Gastroesophageal sphincter (tissue), 4 donors: ENCODE results near the gene LIMK1. TPM values are rescaled to one million over a fixed set of nuclear protein-coding genes. Genes with fewer than 3 reads are reported as not detected.

Experiments used
- ATAC-seq: fragments of 150-250 bp; one replicate; pipeline ENCODE4 v1.9.1; 2016; ENCODE audit warnings: mild to moderate bottlenecking, moderate library complexity
- H3K27ac ChIP-seq, 4 donors: fragments of 200-600 bp; sonication (generic) in 3 of 4; 1 replicate in 3 of 4; 2 replicates in 1 of 4; pipeline ENCODE4 v1.5.1; 2016 to 2019
- H3K27me3 ChIP-seq: fragments of 200-600 bp; sonication (generic); one replicate; pipeline ENCODE4 v1.5.1; 2019
- H3K36me3 ChIP-seq, 2 donors: fragments of 200-600 bp; sonication (generic); one replicate each; pipeline ENCODE4 v1.5.1; 2019; ENCODE audit warnings: control low read depth in 1 of 2
- H3K4me1 ChIP-seq, 3 donors: fragments of 200-600 bp; sonication (generic); 1 replicate in 2 of 3; 2 replicates in 1 of 3; pipeline ENCODE4 v1.5.1; 2016 to 2019; ENCODE audit warnings: control low read depth in 2 of 3
- H3K4me3 ChIP-seq, 2 donors: fragments of 200-600 bp; sonication (generic); one replicate each; pipeline ENCODE4 v1.5.1; 2019; ENCODE audit warnings: mild to moderate bottlenecking in 1 of 2, moderate library complexity in 1 of 2
- H3K9me3 ChIP-seq, 3 donors: fragments of 200-600 bp; sonication (generic); one replicate each; pipeline ENCODE4 v1.5.1; 2017 to 2019; ENCODE audit warnings: control low read depth in 2 of 3
- EP300 ChIP-seq: sonication (generic); formaldehyde crosslinking; IDR thresholded peaks from one replicate; pipeline ENCODE4 v1.6.1; 2017; ENCODE audit warnings: antibody characterized with exemption, mild to moderate bottlenecking
- POLR2A ChIP-seq, 2 donors: fragments of 450-650 bp; IDR thresholded peaks; one replicate each; pipeline ENCODE4 v1.6.1; 2017; ENCODE audit warnings: antibody characterized with exemption in 2 of 2, mild to moderate bottlenecking in 2 of 2, moderate library complexity in 1 of 2
- POLR2AphosphoS5 ChIP-seq: sonication (generic); formaldehyde crosslinking; IDR thresholded peaks from one replicate; pipeline ENCODE4 v1.6.1; 2017; ENCODE audit warnings: antibody characterized with exemption
- WGBS, 2 donors: methylation state at CpG; one replicate each; pipeline ENCODE4 v1.1.5; 2018; ENCODE audit warnings: low coverage in 1 of 2; 5-methylcytosine and 5-hydroxymethylcytosine counted together
- total RNA-seq, 4 donors: library from RNA; depleted of rRNA; stranded (reverse); fragments of >200 nt; gene quantifications; one replicate each; pipeline ENCODE4 v1.1.0, GENCODE V29; 2016
- TF ChIP-seq, protein P1 (sequence below), 4 experiments: fragments of 200-600 bp in 2 of 4; fragments of 450-650 bp in 2 of 4; sonication (generic) in 1 of 4; IDR thresholded peaks; one replicate each; pipeline ENCODE4 v1.5.1; 2017 to 2019; ENCODE audit warnings: antibody characterized with exemption in 4 of 4, mild to moderate bottlenecking in 2 of 4, moderate library complexity in 2 of 4

The LIMK1 gene
- total RNA-seq, 4 donors from 2014 or later, result 7.2 to 20.6 (median 13.2) TPM

DNA sequence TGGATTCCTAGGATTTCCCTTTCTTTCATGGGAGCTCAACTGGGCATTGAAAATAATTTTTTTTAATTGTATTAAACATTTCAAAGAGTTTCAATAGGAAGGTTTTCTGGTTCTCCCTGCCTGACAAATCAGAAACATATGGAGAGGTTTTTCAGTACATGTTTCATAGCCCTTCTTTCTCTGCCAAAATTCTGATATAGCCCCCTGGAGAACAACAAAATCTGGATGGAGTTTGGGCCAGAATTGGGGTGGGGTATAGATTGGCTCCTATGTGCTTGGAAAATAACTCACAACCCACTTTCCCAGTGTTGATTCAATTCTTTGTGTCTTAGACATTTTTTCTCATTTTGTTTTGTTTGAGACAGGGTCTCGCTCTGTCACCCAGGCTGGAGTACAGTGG lies 66.0 kb downstream of the LIMK1 start:
- no peak for TF ChIP-seq POLR2AphosphoS5
- TF ChIP-seq POLR2A (IDR thresholded peaks at IDR 0.05), result no peak
- TF ChIP-seq, protein P1, sequence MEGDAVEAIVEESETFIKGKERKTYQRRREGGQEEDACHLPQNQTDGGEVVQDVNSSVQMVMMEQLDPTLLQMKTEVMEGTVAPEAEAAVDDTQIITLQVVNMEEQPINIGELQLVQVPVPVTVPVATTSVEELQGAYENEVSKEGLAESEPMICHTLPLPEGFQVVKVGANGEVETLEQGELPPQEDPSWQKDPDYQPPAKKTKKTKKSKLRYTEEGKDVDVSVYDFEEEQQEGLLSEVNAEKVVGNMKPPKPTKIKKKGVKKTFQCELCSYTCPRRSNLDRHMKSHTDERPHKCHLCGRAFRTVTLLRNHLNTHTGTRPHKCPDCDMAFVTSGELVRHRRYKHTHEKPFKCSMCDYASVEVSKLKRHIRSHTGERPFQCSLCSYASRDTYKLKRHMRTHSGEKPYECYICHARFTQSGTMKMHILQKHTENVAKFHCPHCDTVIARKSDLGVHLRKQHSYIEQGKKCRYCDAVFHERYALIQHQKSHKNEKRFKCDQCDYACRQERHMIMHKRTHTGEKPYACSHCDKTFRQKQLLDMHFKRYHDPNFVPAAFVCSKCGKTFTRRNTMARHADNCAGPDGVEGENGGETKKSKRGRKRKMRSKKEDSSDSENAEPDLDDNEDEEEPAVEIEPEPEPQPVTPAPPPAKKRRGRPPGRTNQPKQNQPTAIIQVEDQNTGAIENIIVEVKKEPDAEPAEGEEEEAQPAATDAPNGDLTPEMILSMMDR (IDR thresholded peaks at IDR 0.05), result no peak
- no peak for TF ChIP-seq EP300
- Histone ChIP-seq H3K9me3 (no peaks in the 10 kb centered on the region), H3K4me3 (no peak overlapping the region), H3K4me1 (no peaks in the 10 kb centered on the region), H3K36me3 (no peaks in the 10 kb centered on the region), H3K27ac (no peak overlapping the region), H3K27me3 (no peaks in the 10 kb centered on the region)
- 80 to 83% methylated on average over 1 of the region's 1 CpG for WGBS, 2 donors
- ATAC-seq, result no peak

- H3K4me3 ChIP-seq, result no peak overlapping the region
- 85 to 100% methylated on average over 1 to 6 of the region's 9 CpGs for WGBS, 2 donors
- no peaks in the 10 kb centered on the region for H3K27me3 ChIP-seq
- no peaks in the 10 kb centered on the region for H3K4me1 ChIP-seq
- H3K27ac ChIP-seq, result no peak overlapping the region
- no peaks in the 10 kb centered on the region for H3K36me3 ChIP-seq
- no peak for TF ChIP-seq POLR2A (IDR thresholded peaks at IDR 0.05)
- no peak for TF ChIP-seq EP300
- no peak for TF ChIP-seq POLR2AphosphoS5
- TF ChIP-seq, protein P1 (IDR thresholded peaks at IDR 0.05), result no peak
- H3K9me3 ChIP-seq, result no peaks in the 10 kb centered on the region
- ATAC-seq, result no peak
These were observed 70.1 kb downstream of the LIMK1 start for GRCh38 chr7:74153736-74154135.

DNA sequence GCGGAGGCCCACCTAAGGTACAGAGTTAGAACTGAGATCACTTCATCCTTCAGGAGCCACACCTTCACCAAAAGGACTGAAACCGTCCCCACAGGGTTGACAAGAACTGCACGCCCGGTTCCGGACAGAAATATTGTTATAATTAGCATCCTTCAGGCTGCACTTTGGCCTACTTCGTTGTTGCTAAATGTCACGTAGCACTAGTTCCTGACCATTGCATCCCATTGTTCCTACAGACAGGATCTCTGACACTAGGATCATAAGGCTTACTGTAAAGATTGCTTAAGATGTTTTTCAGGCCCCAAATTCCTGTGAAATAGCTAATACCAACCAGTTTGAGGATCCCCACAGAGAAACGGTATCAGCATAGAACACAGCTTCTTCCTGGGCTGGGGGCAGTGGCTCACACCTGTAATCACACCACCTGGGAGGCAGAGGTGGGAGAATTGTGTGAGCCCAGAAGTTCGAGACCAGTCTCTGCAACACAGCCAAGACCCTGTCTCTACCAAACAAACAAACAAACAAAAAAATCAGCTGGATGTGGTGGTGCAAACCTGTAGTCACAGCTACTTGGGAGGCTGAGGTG lies 72.3 kb downstream of the LIMK1 start:
- Histone ChIP-seq H3K36me3 (no peaks in the 10 kb centered on the region), H3K27me3 (no peaks in the 10 kb centered on the region), H3K4me3 (no peak overlapping the region), H3K9me3 (no peaks in the 10 kb centered on the region), H3K4me1 (no peaks in the 10 kb centered on the region), H3K27ac (no peak overlapping the region)
- 81 to 89% methylated on average over 8 of the region's 9 CpGs for WGBS, 2 donors
- no peak for TF ChIP-seq POLR2AphosphoS5
- ATAC-seq, result no peak

GRCh38 chr7:74157605-74158004 lies 74.0 kb downstream of the LIMK1 start:
- WGBS, 2 donors, result 93 to 96% methylated on average over 6 to 9 of the region's 9 CpGs
- no peaks in the 10 kb centered on the region for H3K27me3 ChIP-seq
- TF ChIP-seq EP300, result no peak
- TF ChIP-seq POLR2A (IDR thresholded peaks at IDR 0.05), result no peak
- TF ChIP-seq POLR2AphosphoS5, result no peak
- TF ChIP-seq, protein P1 (IDR thresholded peaks at IDR 0.05), result no peak
- no peak overlapping the region for H3K4me3 ChIP-seq
- H3K4me1 ChIP-seq, result no peaks in the 10 kb centered on the region
- no peaks in the 10 kb centered on the region for H3K9me3 ChIP-seq
- H3K27ac ChIP-seq, result no peak overlapping the region
- ATAC-seq, result no peak
- H3K36me3 ChIP-seq, result no peaks in the 10 kb centered on the region

DNA sequence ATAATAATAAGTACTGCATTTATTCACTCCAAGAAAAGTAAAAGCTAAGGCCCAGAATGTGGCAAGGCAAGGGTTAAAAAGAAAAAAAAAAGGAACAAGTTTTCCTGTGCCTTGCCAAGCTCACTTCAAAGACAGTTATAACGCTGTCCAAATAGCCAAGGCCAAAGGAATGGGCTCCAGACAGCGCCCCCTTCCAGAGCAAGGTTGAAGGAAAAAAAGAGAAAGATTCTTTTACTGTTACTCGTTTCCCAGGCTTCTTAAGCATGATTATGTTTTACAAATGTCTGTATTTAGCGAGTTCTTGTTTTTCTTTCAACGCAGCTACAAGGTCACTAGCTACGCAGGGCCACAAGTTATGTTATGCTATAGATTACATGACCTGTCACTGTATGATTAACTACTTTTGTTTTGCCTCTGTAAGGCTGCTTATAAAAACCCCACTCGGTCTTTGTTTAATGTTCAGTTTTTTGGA lies 81.4 kb downstream of the LIMK1 start:
- Histone ChIP-seq H3K9me3 (no peaks in the 10 kb centered on the region), H3K4me3 (no peak overlapping the region), H3K4me1 (peaks cover 0 to 15% (median 0%) of the 10 kb centered on the region in 3 donors), H3K27me3 (no peaks in the 10 kb centered on the region), H3K27ac (peak overlapping the region in 2 of 4 donors; percentile 35 to 53), H3K36me3 (no peaks in the 10 kb centered on the region)
- ATAC-seq, result peak; percentile 19
- no peak for TF ChIP-seq POLR2AphosphoS5
- TF ChIP-seq, protein P1 (IDR thresholded peaks at IDR 0.05), result peak in 2 of 4 experiments; percentile 33 to 41
- 10 to 15% methylated on average over 7 of the region's 7 CpGs for WGBS, 2 donors
